K562 (cell line): ENCODE measurements around the gene UBA1. TPM values are rescaled to one million over a fixed set of nuclear protein-coding genes. Genes with fewer than 3 reads are reported as not detected.

Experiments
- ATAC-seq: fragments of 200-7000 bp; cut with Tn5 transposase; 3 replicates; pipeline ENCODE4 v1.9.1; 2020; ENCODE audit warnings: moderate library complexity
- BruUV-seq: library from RNA; stranded (reverse); fragments of 400-500 nt; replicated peaks from 2 replicates; lab custom pipeline; 2021; lab: Mats Ljungman, UMichigan
- CTCF ChIA-PET: fragments of 300-600 bp; formaldehyde crosslinking; extraction: SDS; loops from one replicate; lab custom pipeline; 2021; ENCODE audit warnings: low intra/inter-chr PET ratio; lab: Yijun Ruan, JAX
- POLR2A ChIA-PET: fragments of 300-600, 350-650 bp; sonication (Branson Sonifier 250); formaldehyde crosslinking; extraction: SDS; loops from one replicate; lab custom pipeline; 2021; ENCODE audit warnings: antibody characterized with exemption, inconsistent platforms; lab: Yijun Ruan, JAX
- DNase-seq, 4 experiments: peaks; one replicate each; pipeline versions ENCODE4 v3.0.0 to v3.0.0-alpha.2; 2011 to 2018; ENCODE audit warnings: low spot score in 3 of 4, mixed read lengths in 3 of 4; ENCODE audit errors: extremely low read depth in 1 of 4
- FAIRE-seq: peaks from 2 replicates; lab custom pipeline; 2011; peaks lifted over from hg19 to GRCh38; lab: Jason Lieb, UNC
- H2AFZ ChIP-seq: 2 replicates; pipeline ENCODE4 v1.6.0; 2011; ENCODE audit warnings: low read depth, low read length, control low read depth, inconsistent platforms
- H3K27ac ChIP-seq: fragments of 200-600 bp; 3 replicates; pipeline ENCODE4 v1.8.0; 2011; ENCODE audit warnings: low read depth, mild to moderate bottlenecking, control low read depth, inconsistent platforms, low read length, moderate library complexity, mixed read lengths; ENCODE audit errors: extremely low read depth
- H3K27me3 ChIP-seq, 2 experiments: fragments of 300-600 bp in 1 of 2; 2 replicates in 1 of 2; 3 replicates in 1 of 2; pipeline versions ENCODE4 v1.6.0 to v1.8.0; 2011; ENCODE audit warnings: inconsistent platforms in 2 of 2, low read length in 2 of 2, mild to moderate bottlenecking in 1 of 2, mixed read lengths in 1 of 2, moderate library complexity in 1 of 2; ENCODE audit not compliant: control insufficient read depth in 2 of 2, insufficient read depth in 2 of 2
- H3K36me3 ChIP-seq: fragments of 300-600 bp; 3 replicates; pipeline ENCODE4 v1.8.0; 2011; ENCODE audit warnings: mild to moderate bottlenecking, low read length, inconsistent platforms; ENCODE audit not compliant: control insufficient read depth, insufficient read depth
- H3K4me1 ChIP-seq, 2 experiments: fragments of 200-600 bp in 1 of 2; replicated peaks in 1 of 2; 2 replicates in 1 of 2; 3 replicates in 1 of 2; pipeline versions ENCODE4 v1.5.1 to v1.8.0; 2011; ENCODE audit warnings: inconsistent platforms in 2 of 2, low read length in 2 of 2, mild to moderate bottlenecking in 1 of 2, mixed read lengths in 1 of 2, moderate library complexity in 1 of 2; ENCODE audit not compliant: control insufficient read depth in 2 of 2, insufficient read depth in 2 of 2
- H3K4me2 ChIP-seq: 2 replicates; pipeline ENCODE4 v1.6.1; 2011; ENCODE audit warnings: low read length, control low read depth, inconsistent platforms, mixed read lengths; ENCODE audit not compliant: insufficient read depth
- H3K4me3 ChIP-seq: fragments of 200-600 bp; sonication (generic), shearing (Covaris generic); 2 replicates; pipeline ENCODE4 v1.5.1; 2016; ENCODE audit warnings: control low read depth, inconsistent platforms
- H3K79me2 ChIP-seq: fragments of 200-600 bp; 3 replicates; pipeline ENCODE4 v1.8.0; 2011; ENCODE audit warnings: low read length, inconsistent platforms; ENCODE audit not compliant: control insufficient read depth, insufficient read depth
- H3K9ac ChIP-seq, 2 experiments: 2 replicates each; pipeline versions ENCODE4 v1.6.0 to v1.6.1; 2011; ENCODE audit warnings: low read depth in 2 of 2, low read length in 2 of 2, control low read depth in 1 of 2, inconsistent platforms in 1 of 2, mild to moderate bottlenecking in 1 of 2, mixed read lengths in 1 of 2; ENCODE audit not compliant: insufficient read depth in 1 of 2
- H3K9me1 ChIP-seq: one replicate; pipeline ENCODE4 v1.6.0; 2011; ENCODE audit warnings: inconsistent platforms, mild to moderate bottlenecking, low read length, moderate library complexity; ENCODE audit not compliant: control insufficient read depth, insufficient read depth
- H3K9me3 ChIP-seq: replicated peaks from 2 replicates; pipeline ENCODE4 v1.5.1; 2011; ENCODE audit warnings: low read depth, low read length, inconsistent platforms; ENCODE audit not compliant: control insufficient read depth, insufficient read depth
- H4K20me1 ChIP-seq: replicated peaks from 2 replicates; pipeline ENCODE4 v1.6.1; 2011; ENCODE audit warnings: low read length, inconsistent platforms, mixed read lengths; ENCODE audit not compliant: control insufficient read depth, insufficient read depth
- FIP1L1 ChIP-seq: fragments of 200-400 bp; formaldehyde crosslinking; IDR thresholded peaks from 2 replicates; pipeline ENCODE4 v1.6.1; 2018; ENCODE audit warnings: mild to moderate bottlenecking, low read depth, low read length; ENCODE audit not compliant: poor library complexity, severe bottlenecking
- HNRNPH1 ChIP-seq: fragments of 200-400 bp; formaldehyde crosslinking; optimal IDR thresholded peaks from 2 replicates; pipeline ENCODE3; 2017; ENCODE audit warnings: low read depth, mild to moderate bottlenecking, low read length, moderate library complexity
- KDM4B ChIP-seq, 2 experiments: fragments of 450-650 bp in 1 of 2; sonication (generic) in 1 of 2; IDR thresholded peaks; 2 replicates each; pipeline ENCODE4 v1.6.1; 2016 to 2017; ENCODE audit warnings: borderline replicate concordance in 2 of 2, antibody characterized with exemption in 1 of 2, low read depth in 1 of 2, mild to moderate bottlenecking in 1 of 2
- NELFE ChIP-seq: IDR thresholded peaks from 2 replicates; pipeline ENCODE4 v1.6.1; 2011; ENCODE audit warnings: mild to moderate bottlenecking; ENCODE audit not compliant: insufficient read depth, insufficient read length
- RBM39 ChIP-seq: fragments of 200-400 bp; formaldehyde crosslinking; optimal IDR thresholded peaks from 2 replicates; pipeline ENCODE3; 2018; ENCODE audit warnings: low read depth, low read length
- SP2 ChIP-seq: IDR thresholded peaks from 2 replicates; pipeline ENCODE4 v1.6.1; 2011; ENCODE audit warnings: mild to moderate bottlenecking, low read depth, low read length, moderate library complexity; ENCODE audit not compliant: poor library complexity, severe bottlenecking; ENCODE audit errors: extremely low read depth
- TAL1 ChIP-seq: fragments of 450-650 bp; IDR thresholded peaks from 2 replicates; pipeline ENCODE4 v1.6.1; 2016; ENCODE audit warnings: mild to moderate bottlenecking
- TGIF2 ChIP-seq: sonication (generic); formaldehyde crosslinking; IDR thresholded peaks from 2 replicates; pipeline ENCODE4 v1.8.1; 2022; ENCODE audit warnings: mild to moderate bottlenecking, missing genetic modification reagents, moderate library complexity
- U2AF1 ChIP-seq: fragments of 200-400 bp; formaldehyde crosslinking; optimal IDR thresholded peaks from 2 replicates; pipeline ENCODE3; 2017; ENCODE audit warnings: mild to moderate bottlenecking, low read depth, low read length, moderate library complexity
- ZBTB26 ChIP-seq: fragments of 450-650 bp; formaldehyde crosslinking; IDR thresholded peaks from 2 replicates; pipeline ENCODE4 v1.4.0; 2022; ENCODE audit warnings: missing genetic modification characterization
- ZNF165 ChIP-seq: fragments of 250-450 bp; sonication (Bioruptor Pico); IDR thresholded peaks from 2 replicates; pipeline ENCODE4 v1.4.0; 2020; ENCODE audit warnings: borderline replicate concordance
- ZNF347 ChIP-seq: fragments of 450-650 bp; formaldehyde crosslinking; IDR thresholded peaks from 2 replicates; pipeline ENCODE4 v1.4.0; 2020; ENCODE audit warnings: low read depth, mild to moderate bottlenecking, moderate library complexity
- ZNF561 ChIP-seq: fragments of 450-650 bp; formaldehyde crosslinking; conservative IDR thresholded peaks from 2 replicates; pipeline ENCODE4 v1.4.0; 2020; ENCODE audit warnings: mild to moderate bottlenecking, moderate library complexity
- ZSCAN29 ChIP-seq: fragments of 450-650 bp; IDR thresholded peaks from 2 replicates; pipeline ENCODE4 v1.6.1; 2017
- WGBS: fragments of 100-300 bp; shearing (Covaris generic); methylation state at CpG from one replicate; pipeline ENCODE4 v1.1.6; 2016; ENCODE audit warnings: low coverage, mixed read lengths; ENCODE audit not compliant: insufficient coverage; ENCODE audit errors: missing lambda C conversion rate; 5-methylcytosine and 5-hydroxymethylcytosine counted together
- in situ Hi-C: fragments of 300-500 bp; cut with MboI; formaldehyde crosslinking; loops from 4 replicates; pipeline ENCODE4 v1.15.0; 2018; ENCODE audit warnings: inconsistent platforms, mixed read lengths
- intact Hi-C: fragments of 100-400 bp; cut with micrococcal nuclease; formaldehyde crosslinking; loops from 2 replicates; pipeline ENCODE4 v1.14.2; 2022
- polyA plus RNA-seq, 8 experiments: library from polyadenylated mRNA; depleted of rRNA in 4 of 8; stranded (reverse) in 5 of 8; unstranded in 3 of 8; fragments of >200 nt; fragmentation: Nextera tagmentation in 2 of 8; fragmentation: Illumina TruSeq in 1 of 8; extraction: Ambion mirVana in 2 of 8; extraction: Trizol in 1 of 8; gene quantifications; 2 replicates each; pipeline versions ENCODE4 v1.2.1 to v1.2.3, GENCODE V29; 2011 to 2014; ENCODE audit warnings: inconsistent platforms in 1 of 8, missing spikeins in 1 of 8
- total RNA-seq, 7 experiments: library from RNA; depleted of rRNA in 6 of 7; stranded (reverse); fragments of >200 nt in 6 of 7; fragmentation: Illumina TruSeq in 2 of 7; extraction: Trizol in 2 of 7; gene quantifications; 2 replicates each; pipeline versions ENCODE4 v1.2.1 to v1.2.3, GENCODE V29; 2011 to 2021; ENCODE audit warnings: low replicate concordance in 1 of 7
- TF ChIP-seq, protein P1 (sequence below): fragments of 450-650 bp; formaldehyde crosslinking; IDR thresholded peaks from 2 replicates; pipeline ENCODE4 v1.4.0; 2022; ENCODE audit warnings: missing genetic modification characterization
- TF ChIP-seq, protein P2 (sequence below): sonication (generic); formaldehyde crosslinking; IDR thresholded peaks from 2 replicates; pipeline ENCODE4 v1.8.0; 2022; ENCODE audit warnings: mild to moderate bottlenecking, missing genetic modification reagents
- TF ChIP-seq, protein P3 (sequence below): IDR thresholded peaks from 2 replicates; pipeline ENCODE4 v1.6.1; 2011; ENCODE audit warnings: borderline replicate concordance, low read depth, mild to moderate bottlenecking, moderate library complexity, low read length; ENCODE audit not compliant: insufficient read depth, poor library complexity, severe bottlenecking

UBA1 gene
- total and polyA plus RNA-seq, 9 of the 15 experiments (the other 6 are each of a cell fraction or from before 2014, with no cell fraction given): 32.0 to 174 (median 93.6) TPM

DNA sequence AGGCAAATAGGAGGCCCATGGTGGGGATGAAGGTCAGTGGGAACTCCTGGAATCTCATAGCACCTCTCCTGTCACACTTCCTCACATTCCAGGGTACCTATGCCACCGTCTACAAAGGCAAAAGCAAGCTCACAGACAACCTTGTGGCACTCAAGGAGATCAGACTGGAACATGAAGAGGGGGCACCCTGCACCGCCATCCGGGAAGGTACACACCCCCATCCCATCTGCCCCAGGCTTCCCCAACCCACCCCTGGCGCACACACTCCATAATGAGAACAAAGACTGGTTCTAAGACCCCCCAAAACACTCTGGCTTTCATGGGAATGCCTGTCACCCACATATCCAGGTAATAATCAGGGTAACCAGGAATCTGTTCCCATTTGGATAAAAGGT is 31.3 kb downstream of the UBA1 start (continued):
- TF ChIP-seq KDM4B (IDR thresholded peaks at IDR 0.05; ENCODE audit: borderline replicate concordance in 2 of 2, low read depth in 1 of 2) (no peak), FIP1L1 (no peak), NELFE (no peak), ZNF165 (CRISPR knock-in tag) (no peak), ZSCAN29 (no peak), ZNF561 (CRISPR knock-in tag) (no peak), TGIF2 (no peak)
- TF ChIP-seq, protein P1, sequence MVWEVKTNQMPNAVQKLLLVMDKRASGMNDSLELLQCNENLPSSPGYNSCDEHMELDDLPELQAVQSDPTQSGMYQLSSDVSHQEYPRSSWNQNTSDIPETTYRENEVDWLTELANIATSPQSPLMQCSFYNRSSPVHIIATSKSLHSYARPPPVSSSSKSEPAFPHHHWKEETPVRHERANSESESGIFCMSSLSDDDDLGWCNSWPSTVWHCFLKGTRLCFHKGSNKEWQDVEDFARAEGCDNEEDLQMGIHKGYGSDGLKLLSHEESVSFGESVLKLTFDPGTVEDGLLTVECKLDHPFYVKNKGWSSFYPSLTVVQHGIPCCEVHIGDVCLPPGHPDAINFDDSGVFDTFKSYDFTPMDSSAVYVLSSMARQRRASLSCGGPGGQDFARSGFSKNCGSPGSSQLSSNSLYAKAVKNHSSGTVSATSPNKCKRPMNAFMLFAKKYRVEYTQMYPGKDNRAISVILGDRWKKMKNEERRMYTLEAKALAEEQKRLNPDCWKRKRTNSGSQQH (CRISPR knock-in tag): no peak

DNA sequence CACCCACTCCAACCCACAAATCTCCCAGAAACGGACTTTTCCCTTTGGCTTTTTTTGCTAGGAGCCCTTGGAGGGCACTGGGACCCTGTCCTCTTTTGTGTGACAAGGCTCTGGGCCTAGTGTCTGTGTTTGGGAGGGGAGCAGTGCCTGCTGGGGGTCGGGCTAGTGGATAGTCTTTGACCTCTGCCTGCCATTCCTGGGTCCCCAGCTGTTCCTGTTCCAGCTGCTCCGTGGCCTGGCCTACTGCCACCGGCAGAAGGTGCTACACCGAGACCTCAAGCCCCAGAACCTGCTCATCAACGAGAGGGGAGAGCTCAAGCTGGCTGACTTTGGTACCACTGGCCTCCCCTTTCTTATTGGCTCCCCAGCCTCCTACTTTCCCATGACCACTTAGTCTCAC is 32.4 kb downstream of the UBA1 start:
- no peak overlapping the region for H3K4me2 ChIP-seq
- no peak overlapping the region for H3K4me3 ChIP-seq
- H3K9me1 ChIP-seq: no peaks in the 10 kb centered on the region
- BruUV-seq: no TSS peak
- H3K9me3 ChIP-seq: no peaks in the 10 kb centered on the region
- 92% methylated on average over 5 of the region's 6 CpGs for WGBS
- no peak for ATAC-seq
- intact Hi-C loops (no loop called here), in situ Hi-C loops (no loop called here)
- peaks cover 74% of the 10 kb centered on the region; the same call in 2 of the 3 replicates for H3K36me3 ChIP-seq
- no peak overlapping the region for H3K9ac ChIP-seq
- FAIRE-seq: no peak
- H3K27ac ChIP-seq: no peak overlapping the region
- no peak overlapping the region for H2AFZ ChIP-seq
- CTCF ChIA-PET: no interaction called here
- H4K20me1 ChIP-seq: peaks cover 10% of the 10 kb centered on the region; the same call in 1 of the 2 replicates
- POLR2A ChIA-PET: interaction anchor here (0.6 to 1.1 kb wide), 2 partner anchors 9 to 71 kb away, joined by 3 read pairs; no protein-coding TSS in a partner anchor
- no peaks in the 10 kb centered on the region for H3K27me3 ChIP-seq
- peaks cover 0 to 5% of the 10 kb centered on the region in 2 experiments; a peak in 1 of 5 replicates for H3K4me1 ChIP-seq
- peaks cover 17% of the 10 kb centered on the region for H3K79me2 ChIP-seq
- no peak for DNase-seq
- TF ChIP-seq HNRNPH1 (no peak), TAL1 (no peak), ZNF347 (no peak), ZBTB26 (CRISPR knock-in tag) (no peak), RBM39 (no peak), U2AF1 (no peak), SP2 (no peak)
- TF ChIP-seq, protein P2, sequence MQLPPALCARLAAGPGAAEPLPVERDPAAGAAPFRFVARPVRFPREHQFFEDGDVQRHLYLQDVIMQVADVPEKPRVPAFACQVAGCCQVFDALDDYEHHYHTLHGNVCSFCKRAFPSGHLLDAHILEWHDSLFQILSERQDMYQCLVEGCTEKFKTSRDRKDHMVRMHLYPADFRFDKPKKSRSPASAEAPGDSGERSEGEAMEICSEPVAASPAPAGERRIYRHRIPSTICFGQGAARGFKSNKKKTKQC (CRISPR knock-in tag): no peak
- TF ChIP-seq, protein P3, sequence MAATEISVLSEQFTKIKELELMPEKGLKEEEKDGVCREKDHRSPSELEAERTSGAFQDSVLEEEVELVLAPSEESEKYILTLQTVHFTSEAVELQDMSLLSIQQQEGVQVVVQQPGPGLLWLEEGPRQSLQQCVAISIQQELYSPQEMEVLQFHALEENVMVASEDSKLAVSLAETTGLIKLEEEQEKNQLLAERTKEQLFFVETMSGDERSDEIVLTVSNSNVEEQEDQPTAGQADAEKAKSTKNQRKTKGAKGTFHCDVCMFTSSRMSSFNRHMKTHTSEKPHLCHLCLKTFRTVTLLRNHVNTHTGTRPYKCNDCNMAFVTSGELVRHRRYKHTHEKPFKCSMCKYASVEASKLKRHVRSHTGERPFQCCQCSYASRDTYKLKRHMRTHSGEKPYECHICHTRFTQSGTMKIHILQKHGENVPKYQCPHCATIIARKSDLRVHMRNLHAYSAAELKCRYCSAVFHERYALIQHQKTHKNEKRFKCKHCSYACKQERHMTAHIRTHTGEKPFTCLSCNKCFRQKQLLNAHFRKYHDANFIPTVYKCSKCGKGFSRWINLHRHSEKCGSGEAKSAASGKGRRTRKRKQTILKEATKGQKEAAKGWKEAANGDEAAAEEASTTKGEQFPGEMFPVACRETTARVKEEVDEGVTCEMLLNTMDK: no peak
